GM21526 (cell line): ENCODE results near the gene SCRN2.
A peak's percentile ranks its signal among the peaks of the same experiment; 100 is the strongest.

Experiments
- ATAC-seq: cut with Tn5 transposase; IDR thresholded peaks from one replicate; pipeline ENCODE4 v1.9.1; 2021; ENCODE audit warnings: moderate library complexity; ENCODE audit not compliant: unreplicated experiment, low FRiP score

The SCRN2 gene

GRCh38 chr17:47840742-47841487 is at the start of gene SCRN2:
TSS of gene SCRN2 (minus strand) at chr17:47841273. CDS start at chr17:47840843, 430 bp downstream.
- peak; percentile 68 for ATAC-seq

GRCh38 chr17:47889734-47890529 is 48.9 kb upstream of the SCRN2 start:
- ATAC-seq: no peak

- no peak for ATAC-seq
Observed at GRCh38 chr17:47888293-47888692, 47.2 kb upstream of the SCRN2 start.

- no peak for ATAC-seq
Observed at GRCh38 chr17:47884905-47885730, 44.0 kb upstream of the SCRN2 start.

- ATAC-seq: no peak
Observed at GRCh38 chr17:47884427-47884740, 43.3 kb upstream of the SCRN2 start.

GRCh38 chr17:47883589-47884426 is 42.7 kb upstream of the SCRN2 start:
- no peak for ATAC-seq

GRCh38 chr17:47882695-47883588 is 41.9 kb upstream of the SCRN2 start:
- ATAC-seq: no peak

- ATAC-seq: no peak
Observed at GRCh38 chr17:47882247-47882646, 41.2 kb upstream of the SCRN2 start.

- ATAC-seq: no peak
Observed at GRCh38 chr17:47879776-47880454, 38.8 kb upstream of the SCRN2 start.

- no peak for ATAC-seq
Observed at GRCh38 chr17:47879028-47879585, 38.0 kb upstream of the SCRN2 start.

GRCh38 chr17:47878203-47879027 is 37.3 kb upstream of the SCRN2 start:
- no peak for ATAC-seq

GRCh38 chr17:47877368-47878034 is 36.4 kb upstream of the SCRN2 start:
- ATAC-seq: no peak

- ATAC-seq: no peak
Observed at GRCh38 chr17:47875011-47875985, 34.2 kb upstream of the SCRN2 start.

GRCh38 chr17:47873200-47874090 is 32.4 kb upstream of the SCRN2 start:
- no peak for ATAC-seq

GRCh38 chr17:47872651-47873161 is 31.6 kb upstream of the SCRN2 start:
- no peak for ATAC-seq
